IPS-18c (cell line): ENCODE data around the gene CPE.
"Not testable (repeated sequence)": the region's sequence is repeated elsewhere in the genome, so short reads cannot be mapped to it uniquely, and the experiment has no call there.

Source experiments
- H3K4me3 ChIP-seq: 2 replicates; pipeline ENCODE4 v1.7.0; 2013; ENCODE audit warnings: low read depth, mild to moderate bottlenecking, low read length, moderate library complexity; ENCODE audit not compliant: insufficient read depth
- H3K9me3 ChIP-seq: one replicate; pipeline ENCODE4 v1.6.1; 2013; ENCODE audit warnings: mild to moderate bottlenecking, low read length, moderate library complexity; ENCODE audit not compliant: control insufficient read depth, insufficient read depth

CPE gene

DNA sequence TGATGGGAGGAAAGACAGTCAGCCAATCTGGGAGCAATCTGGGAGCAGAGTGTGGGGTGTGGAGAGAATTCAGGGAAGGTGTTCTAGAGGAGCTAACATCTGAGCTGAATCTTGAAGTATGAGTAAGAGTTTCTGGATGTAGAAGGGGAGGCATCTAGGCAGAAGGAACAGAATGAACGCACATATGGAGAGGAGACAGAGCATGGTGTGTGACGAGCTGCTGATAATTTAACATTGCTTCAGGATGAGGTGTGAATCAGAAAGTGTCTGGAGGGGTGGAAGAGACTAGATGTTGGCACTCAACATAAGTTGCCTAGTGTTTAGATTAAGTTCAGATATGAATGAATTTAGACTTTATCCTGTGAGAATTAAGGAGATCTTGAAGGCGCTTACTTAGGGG, 58.9 kb downstream of the CPE start:
- no peaks in the 10 kb centered on the region for H3K9me3 ChIP-seq
- H3K4me3 ChIP-seq: no peak overlapping the region

DNA sequence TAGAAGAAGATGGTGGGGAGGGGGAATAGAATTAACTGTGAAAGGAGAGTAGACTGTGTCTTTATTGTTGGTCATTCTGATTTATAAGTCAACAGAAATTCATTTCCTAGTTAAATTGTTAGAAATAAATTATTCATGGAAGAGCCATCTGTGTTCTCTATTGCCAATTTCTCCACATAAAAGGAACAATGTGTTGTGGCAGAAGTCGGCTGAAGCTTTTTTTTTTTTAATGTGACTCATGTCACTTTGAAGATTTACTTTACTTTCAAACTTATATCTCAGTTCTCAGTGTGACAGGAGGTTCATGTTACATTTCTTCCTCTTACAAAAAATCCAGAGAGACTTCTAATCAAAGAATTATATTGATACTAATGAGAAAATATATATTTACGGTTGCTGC, 60.5 kb downstream of the CPE start:
- H3K9me3 ChIP-seq: no peaks in the 10 kb centered on the region
- H3K4me3 ChIP-seq: no peak overlapping the region

DNA sequence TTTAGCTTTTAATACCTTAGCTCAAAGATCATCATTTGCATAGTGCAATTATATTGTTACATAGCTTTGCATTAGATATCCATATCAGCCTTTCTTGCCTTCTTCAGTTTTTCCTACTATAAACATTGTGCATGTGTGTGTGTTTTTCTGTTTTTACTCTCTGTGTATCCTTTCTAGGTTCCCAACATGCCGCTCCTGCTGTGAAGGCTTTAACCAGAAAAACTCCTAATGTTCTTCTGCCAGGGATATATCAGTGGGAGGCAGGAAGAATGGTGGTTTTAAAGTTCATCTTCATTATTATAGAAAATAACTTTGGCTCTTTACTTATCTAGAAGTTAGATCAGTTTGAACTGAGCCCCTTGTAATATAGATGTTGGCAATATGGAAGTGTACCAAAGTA, 61.2 kb downstream of the CPE start:
- no peak overlapping the region for H3K4me3 ChIP-seq
- no peaks in the 10 kb centered on the region for H3K9me3 ChIP-seq

DNA sequence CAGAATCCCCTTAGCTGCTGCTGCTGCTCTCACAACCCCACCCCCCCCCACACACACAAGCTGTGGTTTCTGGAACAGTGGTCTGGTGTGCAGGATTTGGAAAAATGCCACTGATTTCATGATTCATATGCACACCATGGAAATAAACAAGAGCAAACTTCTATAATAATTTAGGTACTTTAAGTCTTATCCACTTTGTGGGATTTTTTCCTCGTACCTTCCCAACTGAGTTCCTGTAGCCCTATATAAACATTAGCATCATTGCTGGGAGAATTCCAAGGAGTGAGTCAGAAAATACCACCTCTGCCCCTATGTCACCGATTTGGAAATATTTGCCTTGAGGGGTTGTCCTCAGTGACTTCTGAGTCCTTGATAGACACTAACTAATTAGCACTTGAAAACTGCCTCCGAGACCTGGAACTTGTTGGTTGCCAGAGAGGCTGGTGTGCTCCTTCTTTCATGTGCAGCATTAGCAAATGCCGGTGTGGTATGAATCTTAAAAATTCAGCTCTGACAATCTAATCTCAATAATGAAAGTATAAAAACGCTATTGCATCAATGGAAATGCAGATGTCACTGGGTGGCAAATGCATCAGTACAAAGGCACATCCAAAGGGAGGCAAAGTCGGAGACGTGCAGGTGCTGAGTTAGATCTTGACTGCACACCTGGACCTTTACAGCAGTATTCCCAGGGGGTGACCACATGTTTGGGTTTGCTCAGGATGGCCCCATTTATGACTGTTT, 61.8 kb downstream of the CPE start:
- no peak overlapping the region for H3K4me3 ChIP-seq
- H3K9me3 ChIP-seq: no peaks in the 10 kb centered on the region

DNA sequence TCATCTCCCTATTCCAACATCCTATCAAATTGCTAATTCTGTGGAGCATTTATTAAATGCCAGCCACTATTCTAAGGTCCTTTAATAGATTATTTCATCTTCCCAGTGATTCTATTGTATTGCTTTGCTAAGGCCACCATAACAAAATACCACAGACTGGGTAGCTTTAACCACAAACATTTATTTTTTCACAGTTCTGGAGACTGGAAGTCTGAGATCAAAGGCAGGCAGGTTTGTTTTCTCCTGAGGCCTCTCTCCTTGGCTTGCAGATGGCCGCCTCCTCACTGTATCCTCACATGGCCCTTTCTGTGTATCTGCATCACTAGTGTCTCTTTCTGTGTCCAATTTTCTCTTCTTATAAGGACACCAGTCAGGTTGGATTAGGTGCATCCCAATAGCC, 64.5 kb downstream of the CPE start:
- H3K9me3 ChIP-seq: no peaks in the 10 kb centered on the region
- no peak overlapping the region for H3K4me3 ChIP-seq

DNA sequence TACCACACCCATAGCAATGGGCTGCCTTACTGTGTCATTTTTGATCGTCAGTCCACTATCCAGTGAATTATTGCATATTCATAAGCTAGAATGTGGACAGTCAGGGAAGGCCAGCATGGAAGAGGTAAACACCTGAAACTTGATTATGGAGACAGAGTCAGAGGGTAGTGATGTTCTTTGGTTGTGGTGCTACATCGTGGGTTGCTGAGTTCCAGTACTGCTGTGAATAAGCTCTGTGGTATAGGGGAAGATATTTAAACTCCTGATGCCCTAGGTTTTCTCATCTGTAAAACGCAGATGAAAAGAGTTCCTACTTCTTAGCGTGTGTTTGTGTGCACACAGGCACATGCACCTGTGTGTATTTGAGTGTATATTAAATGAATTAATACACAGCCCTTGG, 69.9 kb downstream of the CPE start:
- no peaks in the 10 kb centered on the region for H3K9me3 ChIP-seq
- no peak overlapping the region for H3K4me3 ChIP-seq

DNA sequence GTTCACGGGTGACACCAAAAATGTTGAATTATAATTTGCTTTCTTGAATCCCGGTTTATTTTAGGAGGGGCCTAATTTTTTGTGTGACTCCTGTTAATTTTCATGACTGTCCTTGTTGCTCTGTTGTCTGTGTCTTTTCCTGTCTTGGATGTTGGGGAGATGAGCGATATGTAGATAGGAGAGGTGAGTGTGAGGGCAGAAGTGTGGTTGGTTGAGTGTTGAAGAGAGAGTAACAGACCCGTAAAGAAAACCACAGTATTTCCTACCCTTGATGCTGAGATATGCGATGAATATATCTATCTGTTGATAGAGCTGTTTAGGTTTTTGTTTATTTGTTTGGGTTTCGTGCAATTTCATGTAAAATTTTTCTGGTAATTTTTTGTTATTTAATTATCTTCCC, 70.5 kb downstream of the CPE start:
- Histone ChIP-seq H3K4me3 (no peak overlapping the region), H3K9me3 (no peaks in the 10 kb centered on the region)

DNA sequence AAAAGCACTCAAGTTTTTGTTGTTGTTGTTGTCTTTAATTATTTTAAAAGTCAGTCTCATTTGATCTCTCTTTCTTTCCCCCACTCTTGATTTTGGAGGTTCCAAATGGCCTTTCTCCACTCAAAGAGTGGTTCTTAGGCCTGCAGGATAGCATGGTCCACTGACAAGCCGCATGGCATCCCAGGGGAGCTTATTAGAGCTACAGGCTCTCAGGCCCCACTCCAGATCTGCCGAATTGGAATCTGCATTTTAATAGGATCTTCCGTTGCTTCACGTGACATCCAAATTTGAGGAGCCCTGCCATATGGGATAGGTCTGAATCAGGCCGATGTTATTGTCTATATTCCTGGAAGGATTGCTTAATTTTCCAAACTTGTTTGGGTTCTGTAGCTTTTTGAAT, 72.1 kb downstream of the CPE start:
- Histone ChIP-seq H3K4me3 (no peak overlapping the region), H3K9me3 (no peaks in the 10 kb centered on the region)

DNA sequence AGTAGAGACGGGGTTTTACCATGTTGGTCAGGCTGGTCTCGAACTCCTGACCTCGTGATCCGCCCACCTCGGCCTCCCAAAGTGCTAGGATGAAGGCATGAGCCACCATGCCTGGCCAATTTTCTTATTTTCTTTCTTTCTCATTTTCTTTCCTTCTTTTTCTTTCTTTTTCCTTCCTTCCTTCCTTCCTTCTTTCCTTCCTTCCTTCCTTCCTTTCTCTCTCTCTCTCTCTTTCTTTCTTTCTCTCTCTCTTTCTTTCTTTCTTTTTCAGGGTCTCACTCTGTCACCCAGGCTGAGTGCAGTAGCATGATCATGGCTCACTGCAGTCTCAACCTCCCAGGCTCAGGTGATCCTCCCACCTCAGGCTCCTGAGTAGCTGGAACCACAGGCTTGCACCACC, 74.3 kb downstream of the CPE start:
- H3K9me3 ChIP-seq, H3K4me3 ChIP-seq: not testable (repeated sequence)

DNA sequence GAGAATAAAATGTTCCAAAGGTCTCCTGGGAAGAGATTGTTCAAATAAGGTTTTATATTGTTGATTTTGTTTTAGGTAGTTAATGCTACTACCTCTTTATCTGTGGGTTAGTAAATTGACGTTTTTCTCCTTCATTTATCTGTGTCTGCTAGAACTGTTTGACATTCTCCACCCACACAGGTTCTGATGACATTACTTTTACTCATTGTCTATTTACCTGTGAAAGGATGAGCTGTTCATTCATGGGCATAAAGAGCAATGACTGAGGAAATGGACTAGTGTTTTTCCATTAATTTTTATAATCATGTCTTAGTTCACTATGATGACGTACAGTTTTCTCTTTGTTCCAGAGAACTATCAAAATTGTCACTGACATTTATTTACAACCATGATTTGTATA, 75.6 kb downstream of the CPE start:
- H3K4me3 ChIP-seq: no peak overlapping the region
- no peaks in the 10 kb centered on the region for H3K9me3 ChIP-seq

DNA sequence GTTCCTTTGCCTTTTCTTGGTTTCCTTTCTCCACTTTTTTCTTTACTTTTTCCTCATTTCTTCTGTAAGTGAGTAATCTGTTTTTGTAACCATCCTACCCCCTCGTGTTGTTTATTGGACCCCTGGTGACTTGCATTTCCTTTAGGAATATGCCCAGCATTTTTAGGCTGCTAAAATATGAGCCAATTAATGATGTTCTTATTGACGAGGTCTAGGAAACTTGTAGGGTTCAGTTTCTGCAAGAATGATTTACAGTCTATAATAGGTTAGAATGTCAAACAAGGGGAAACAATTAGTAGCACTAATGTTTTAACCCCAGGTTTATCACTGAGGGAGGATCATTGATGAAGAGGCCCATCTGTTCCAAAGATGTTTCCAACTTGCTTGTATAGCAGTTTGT, 79.0 kb downstream of the CPE start:
- Histone ChIP-seq H3K9me3 (no peaks in the 10 kb centered on the region), H3K4me3 (no peak overlapping the region)

DNA sequence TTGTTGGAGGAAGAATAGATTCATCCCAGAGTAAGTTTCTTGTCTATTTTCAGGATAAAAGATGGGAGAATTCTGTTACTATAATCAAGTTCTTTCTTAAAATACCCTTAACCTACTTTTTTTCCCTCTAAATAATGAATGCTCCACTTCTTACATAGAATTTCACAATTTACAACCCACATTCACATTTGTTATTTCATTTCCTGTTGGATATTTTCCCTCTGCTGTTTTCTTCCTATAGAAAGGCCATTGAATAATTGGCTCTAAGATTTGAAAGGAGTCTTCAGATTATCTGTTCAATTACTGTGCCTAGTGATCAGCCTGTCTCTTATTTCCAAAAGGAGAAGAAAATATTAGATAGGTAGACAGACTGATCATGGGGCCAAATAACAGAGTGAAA, 79.7 kb downstream of the CPE start:
- no peak overlapping the region for H3K4me3 ChIP-seq
- no peaks in the 10 kb centered on the region for H3K9me3 ChIP-seq

DNA sequence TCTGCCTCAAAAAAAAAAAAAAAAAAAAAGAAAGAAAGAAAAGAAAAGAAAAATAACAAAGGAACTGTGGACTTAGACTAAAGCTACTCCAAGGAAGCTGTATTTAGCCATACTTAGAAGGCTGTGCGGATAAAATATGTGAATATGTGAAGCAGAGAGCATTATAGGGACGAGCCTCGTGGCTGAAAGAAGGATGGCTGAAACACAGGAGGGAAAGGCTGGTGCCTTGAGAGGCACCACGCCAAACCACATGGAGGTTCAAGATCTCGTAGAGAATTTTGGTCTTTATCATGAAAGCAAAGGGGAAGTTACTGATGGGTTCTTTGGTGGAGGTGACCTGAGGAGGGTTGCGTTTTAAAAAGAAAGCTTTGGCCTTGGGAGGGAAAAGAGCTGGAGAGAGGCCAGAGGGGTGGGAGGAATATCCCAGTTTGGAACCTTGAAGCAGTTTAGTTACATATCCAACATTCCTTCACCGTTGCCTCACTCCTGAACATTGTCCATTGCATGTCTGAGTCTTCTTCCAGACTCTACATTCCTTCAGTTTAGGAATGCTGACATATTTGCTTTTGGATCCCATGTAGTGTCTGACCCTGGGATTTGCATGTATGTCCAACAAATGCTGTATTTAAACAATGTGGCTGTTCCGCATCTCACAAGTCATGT, 82.5 kb downstream of the CPE start:
- no peaks in the 10 kb centered on the region for H3K9me3 ChIP-seq
- H3K4me3 ChIP-seq: no peak overlapping the region

DNA sequence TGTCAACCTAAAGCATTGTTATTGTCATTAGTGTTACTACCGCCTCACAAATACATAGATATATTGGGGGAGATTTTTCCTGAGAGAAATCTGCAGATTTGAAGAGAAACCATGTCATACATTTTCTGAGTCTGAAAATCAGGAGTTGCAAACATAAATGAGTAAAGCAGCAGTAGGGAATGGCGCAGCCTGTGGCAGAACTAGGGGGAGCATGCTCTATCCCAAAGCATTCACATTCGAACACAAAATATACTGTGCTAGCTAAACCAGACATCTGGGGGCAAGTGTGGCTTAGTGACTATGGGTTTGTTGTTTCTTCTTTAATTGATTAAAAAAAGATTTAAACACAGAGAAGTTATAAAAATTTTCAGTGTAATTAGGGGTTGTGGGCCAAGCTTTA, 83.2 kb downstream of the CPE start:
- Histone ChIP-seq H3K4me3 (no peak overlapping the region), H3K9me3 (no peaks in the 10 kb centered on the region)

DNA sequence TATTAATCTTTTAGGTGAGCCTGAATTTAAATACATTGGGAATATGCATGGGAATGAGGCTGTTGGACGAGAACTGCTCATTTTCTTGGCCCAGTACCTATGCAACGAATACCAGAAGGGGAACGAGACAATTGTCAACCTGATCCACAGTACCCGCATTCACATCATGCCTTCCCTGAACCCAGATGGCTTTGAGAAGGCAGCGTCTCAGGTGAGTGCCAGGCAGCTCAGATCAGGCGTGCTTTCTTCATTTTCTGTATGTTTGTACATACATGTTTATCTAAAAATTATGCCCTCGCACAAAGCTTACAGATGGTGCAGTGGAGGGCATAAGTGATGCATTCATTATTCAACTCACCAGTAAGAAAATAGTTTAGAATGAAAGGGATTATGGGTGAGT, 85.6 kb downstream of the CPE start:
- no peaks in the 10 kb centered on the region for H3K9me3 ChIP-seq

DNA sequence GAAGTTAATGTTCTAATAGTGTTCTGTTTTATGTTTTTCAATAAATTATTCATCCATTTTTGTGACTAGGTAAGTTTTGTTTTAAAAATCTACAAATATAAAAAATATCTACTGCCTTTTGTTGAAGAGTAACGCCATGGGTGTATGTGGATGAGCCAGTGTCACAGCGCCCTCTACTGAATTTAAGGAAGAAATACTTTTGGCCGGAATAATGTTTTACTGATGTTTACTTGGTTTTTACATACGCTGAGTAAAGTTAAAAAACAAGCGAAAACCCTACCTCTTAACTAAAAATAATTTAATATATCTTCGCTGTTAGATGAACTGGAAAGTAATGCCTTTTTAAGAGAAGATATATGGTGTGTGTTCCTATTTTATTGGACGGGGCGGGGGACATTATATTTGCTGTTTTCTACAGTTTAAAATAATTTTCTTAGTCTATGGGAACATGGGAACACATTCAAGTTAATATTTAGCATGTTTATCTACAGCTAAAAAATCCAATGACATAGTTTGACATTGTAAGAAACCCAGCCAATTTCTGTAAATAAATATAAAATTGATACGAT, 86.1 kb downstream of the CPE start:
- no peaks in the 10 kb centered on the region for H3K9me3 ChIP-seq
- H3K4me3 ChIP-seq: no peak overlapping the region

More for the DNA sequence above, 85.6 kb downstream of the CPE start:
- no peak overlapping the region for H3K4me3 ChIP-seq

DNA sequence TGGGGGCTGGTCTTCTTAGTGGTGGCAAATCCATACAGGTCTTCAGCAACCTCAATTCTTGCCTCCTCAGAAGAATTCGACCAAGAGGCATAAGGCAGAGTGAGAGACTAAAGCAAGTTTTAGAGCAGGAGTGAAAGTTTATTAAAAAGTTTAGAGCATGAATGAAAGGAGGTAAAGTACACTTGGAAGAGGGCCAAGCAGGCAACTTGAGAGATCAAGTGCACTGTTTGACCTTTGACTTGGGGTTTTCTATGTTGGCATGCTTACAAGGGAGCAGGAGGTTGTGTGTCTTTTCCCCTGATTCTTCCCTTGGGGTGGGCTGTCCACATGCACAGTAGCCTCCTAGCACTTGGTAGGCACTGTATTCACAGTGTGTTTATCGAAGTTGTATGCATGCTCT, 91.2 kb downstream of the CPE start:
- H3K4me3 ChIP-seq: no peak overlapping the region
- peaks cover 3% of the 10 kb centered on the region for H3K9me3 ChIP-seq

DNA sequence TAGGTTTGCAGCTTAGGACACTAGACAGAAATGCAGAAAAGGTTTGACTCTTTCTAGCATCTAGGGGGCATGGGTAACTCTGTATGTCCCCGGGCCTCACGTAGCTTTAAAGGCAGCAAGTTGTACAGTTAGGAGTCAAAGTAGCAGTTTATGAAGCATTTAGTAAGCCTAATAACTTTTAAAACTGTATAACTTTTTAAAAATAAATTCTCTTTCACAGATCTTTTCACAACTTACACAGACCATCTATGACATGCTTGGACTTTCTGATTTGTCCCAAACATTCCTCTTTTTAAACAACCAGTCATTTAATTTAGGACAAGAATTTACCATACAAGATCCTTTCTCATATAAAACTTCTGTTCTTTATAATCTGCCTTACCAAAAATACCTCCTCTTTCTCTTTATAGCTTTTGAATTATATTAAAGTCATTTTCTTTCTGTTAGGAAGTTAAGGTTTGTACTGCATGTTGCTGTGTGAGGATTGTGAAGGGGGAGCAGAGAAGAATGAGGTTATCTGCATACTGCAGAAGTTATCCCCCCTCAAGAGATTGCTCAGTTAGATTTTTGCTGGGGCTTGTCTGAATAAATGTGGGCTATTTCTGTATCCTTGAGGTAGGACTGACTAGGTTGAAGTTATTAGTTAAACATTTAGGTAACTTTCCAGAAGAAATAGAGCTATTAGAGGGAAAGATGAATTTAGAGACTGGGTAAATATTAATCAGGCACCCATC, 94.3 kb downstream of the CPE start:
- Histone ChIP-seq H3K4me3 (no peak overlapping the region), H3K9me3 (peaks cover 5% of the 10 kb centered on the region)
